MM.1S (cell line): ENCODE results near the gene LMTK2.

Source experiments
- EZH2 ChIP-seq: fragments of 300-600 bp; sonication (generic); optimal IDR thresholded peaks from 2 replicates; pipeline ENCODE3; 2017; ENCODE audit warnings: low read depth, mild to moderate bottlenecking, antibody characterized with exemption, low read length, mixed read lengths
- TF ChIP-seq, protein P1 (sequence below): fragments of 300-600 bp; sonication (generic); IDR thresholded peaks from 2 replicates; pipeline ENCODE4 v1.5.1; 2016; ENCODE audit warnings: antibody characterized with exemption, low read length, mixed read lengths

- TF ChIP-seq, protein P1, sequence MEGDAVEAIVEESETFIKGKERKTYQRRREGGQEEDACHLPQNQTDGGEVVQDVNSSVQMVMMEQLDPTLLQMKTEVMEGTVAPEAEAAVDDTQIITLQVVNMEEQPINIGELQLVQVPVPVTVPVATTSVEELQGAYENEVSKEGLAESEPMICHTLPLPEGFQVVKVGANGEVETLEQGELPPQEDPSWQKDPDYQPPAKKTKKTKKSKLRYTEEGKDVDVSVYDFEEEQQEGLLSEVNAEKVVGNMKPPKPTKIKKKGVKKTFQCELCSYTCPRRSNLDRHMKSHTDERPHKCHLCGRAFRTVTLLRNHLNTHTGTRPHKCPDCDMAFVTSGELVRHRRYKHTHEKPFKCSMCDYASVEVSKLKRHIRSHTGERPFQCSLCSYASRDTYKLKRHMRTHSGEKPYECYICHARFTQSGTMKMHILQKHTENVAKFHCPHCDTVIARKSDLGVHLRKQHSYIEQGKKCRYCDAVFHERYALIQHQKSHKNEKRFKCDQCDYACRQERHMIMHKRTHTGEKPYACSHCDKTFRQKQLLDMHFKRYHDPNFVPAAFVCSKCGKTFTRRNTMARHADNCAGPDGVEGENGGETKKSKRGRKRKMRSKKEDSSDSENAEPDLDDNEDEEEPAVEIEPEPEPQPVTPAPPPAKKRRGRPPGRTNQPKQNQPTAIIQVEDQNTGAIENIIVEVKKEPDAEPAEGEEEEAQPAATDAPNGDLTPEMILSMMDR, result no peak
- no peak for TF ChIP-seq EZH2
Observed at GRCh38 chr7:98229991-98230745, 123.5 kb downstream of the LMTK2 start.
